Measurements from ENCODE around the gene KSR2.
"Not testable (repeated sequence)": the region's sequence is repeated elsewhere in the genome, so short reads cannot be mapped to it uniquely, and the experiment has no call there.

Gene KSR2

DNA sequence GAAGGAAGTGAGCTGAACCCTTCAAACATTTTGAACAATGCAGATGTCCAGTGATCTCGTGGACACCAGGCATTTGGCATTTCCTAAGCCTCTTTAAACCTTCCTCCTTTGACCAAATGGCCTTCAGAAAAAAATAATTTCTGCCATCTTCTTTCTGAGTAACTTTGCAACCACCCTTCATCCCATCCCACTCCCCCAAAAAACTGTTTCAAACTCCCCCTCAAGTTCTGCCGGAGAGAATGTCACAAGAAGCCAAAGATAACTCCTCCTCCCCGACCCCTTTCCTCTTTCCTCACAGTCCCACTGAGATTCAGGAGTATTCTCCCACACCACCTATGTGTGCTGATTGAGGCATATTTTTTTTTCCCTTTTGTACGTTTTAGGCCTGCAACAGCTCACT, 1.7 kb downstream of the KSR2 start:
- DNase-seq: no peak

DNA sequence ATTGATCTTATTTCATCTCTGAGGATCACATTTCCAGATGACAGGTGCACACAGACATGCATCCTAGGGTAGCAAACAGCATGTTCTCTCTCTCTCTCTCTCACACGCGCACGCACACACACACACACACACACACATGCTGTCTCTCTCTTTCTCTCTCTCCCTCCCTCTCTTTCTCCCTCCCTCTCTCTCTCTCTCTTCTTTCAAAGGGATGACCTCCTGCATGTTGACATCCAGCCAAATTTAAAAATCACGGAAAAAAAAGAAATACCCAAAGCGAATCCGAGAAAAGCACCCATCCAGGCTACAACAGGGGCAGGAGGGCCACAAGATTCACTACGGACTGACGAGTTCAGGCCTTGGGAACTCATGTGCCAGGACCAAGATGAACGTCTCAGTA, 2.3 kb downstream of the KSR2 start:
- no peak for DNase-seq

- no peak for DNase-seq
These were observed 5.0 kb downstream of the KSR2 start for GRCh38 chr12:117963836-117964235.

DNA sequence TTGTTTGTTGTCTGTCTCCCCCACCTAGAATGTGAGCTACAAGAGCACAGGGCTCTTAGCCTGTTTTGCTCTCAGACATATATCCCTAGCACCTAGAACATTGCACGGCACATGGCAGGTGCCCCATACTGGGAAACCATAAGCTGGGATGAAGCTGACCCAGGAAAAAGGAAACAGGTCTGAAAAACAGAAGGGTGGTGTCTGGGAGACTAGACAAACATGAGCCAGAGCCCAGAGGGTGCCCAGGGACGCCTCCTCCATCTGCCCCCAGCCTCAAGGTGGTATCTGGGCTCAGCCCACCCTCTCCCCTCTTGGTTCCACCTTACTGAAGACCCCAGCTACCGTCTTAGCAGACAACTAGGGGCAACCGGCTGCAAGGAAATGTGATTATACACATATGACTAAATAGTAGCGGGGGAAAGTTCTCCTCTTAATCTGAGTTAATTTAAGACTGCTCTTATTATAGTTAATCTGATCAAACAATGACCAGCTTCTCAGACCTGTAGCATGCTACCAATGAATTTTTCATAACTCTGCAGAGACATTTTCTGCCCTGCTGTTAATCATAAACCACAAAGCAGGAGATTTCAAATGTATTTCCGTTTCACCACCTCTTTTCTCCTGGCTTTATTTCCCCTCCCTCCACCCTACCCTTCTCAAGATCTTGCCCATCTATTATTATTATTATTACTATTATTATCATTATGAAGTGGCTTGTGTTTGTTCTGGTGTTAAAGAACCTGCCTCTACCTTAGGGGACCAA, 31.9 kb downstream of the KSR2 start:
- no peak for DNase-seq

DNA sequence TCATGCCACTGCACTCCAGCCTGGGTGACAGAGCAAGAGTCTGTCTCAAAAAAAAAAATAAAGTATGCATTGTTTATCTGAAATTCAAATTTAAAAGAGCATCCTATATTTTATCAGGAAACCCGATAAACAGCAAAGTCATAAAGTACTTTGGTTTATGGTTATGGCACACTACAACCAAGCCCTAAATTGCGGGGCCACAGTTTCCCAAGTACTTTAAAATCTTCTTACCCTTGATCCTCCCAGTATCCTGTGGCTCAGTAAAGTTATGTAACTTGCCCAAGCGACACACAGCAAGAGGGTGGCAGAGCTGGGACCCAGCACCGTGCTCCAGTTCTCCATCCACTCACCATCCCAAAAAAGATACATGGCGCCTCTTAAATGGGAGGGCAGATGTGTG, 35.2 kb downstream of the KSR2 start:
- no peak for DNase-seq

GRCh38 chr12:117926391-117926899, 42.3 kb downstream of the KSR2 start:
- DNase-seq: no peak

GRCh38 chr12:117921929-117922777, 46.6 kb downstream of the KSR2 start:
- no peak for DNase-seq

GRCh38 chr12:117919479-117919878, 49.3 kb downstream of the KSR2 start:
- no peak for DNase-seq

- DNase-seq: no peak
These were observed 54.1 kb downstream of the KSR2 start for GRCh38 chr12:117914686-117915085.

DNA sequence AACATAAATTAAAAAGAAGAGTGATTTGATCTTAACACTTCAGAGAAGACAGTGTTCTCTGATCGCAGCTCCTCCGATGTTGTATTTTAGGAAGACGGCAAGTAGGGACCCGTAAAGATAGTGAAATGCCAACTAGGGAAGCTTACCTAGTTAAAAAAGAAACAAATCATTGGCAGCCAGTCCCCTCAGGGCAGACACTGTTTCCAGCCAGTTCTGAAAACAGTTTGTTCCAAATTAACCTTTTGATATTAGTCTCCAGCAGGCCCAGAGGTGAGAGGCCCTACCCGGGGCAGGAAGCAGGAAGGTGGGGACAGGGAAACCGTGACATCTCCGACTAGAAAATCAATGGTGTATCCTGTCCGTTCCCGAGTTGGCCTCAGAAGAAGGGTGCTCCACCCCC, 56.0 kb downstream of the KSR2 start:
- no peak for DNase-seq

GRCh38 chr12:117908411-117908810, 60.4 kb downstream of the KSR2 start:
- DNase-seq: no peak

DNA sequence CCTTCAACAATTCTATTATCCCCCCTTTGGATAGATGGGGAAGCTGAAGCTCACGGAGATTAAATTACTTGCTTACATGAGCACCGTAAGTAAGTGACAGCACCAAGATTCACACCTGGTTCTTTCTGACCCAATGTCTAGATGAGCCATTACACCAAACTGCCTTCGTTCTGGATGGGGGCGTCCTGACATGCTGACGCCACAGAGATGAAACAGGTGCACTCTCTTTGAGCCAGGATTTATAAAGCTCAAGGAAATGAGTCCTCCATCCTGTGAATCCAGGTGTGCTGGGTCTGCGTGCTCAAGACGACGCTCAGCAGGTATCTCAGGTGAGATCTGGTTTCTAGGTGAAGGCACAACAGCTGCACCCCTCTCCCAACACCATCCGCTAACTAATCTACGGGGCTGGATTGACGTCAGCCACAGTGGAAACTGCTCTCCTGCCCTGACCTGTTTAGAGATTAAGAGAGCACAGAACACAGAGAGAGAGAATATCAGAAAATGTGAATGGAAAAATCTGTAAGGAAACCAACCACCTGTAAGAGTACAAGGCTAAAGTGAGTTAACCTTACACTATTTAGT, 61.6 kb downstream of the KSR2 start:
- DNase-seq: no peak

DNA sequence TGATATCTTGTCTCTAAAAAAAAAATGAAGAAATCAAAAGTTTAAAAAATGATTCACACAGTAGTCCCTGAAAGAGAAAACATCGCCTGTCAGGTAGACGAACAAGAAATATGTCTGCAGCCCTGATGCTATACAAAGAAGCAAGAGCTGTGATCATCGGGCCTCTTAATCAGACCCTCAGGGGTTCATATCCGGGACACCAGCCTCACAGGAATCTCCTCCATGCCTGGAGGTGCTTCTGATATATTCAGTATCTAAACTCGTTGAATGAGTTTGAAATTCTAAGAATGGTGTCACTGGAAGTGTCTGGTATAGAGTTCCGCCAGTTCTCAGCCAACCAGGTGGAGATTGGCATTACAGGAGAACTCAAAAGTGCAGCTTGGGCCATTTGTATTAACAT, 64.7 kb downstream of the KSR2 start:
- no peak for DNase-seq

DNA sequence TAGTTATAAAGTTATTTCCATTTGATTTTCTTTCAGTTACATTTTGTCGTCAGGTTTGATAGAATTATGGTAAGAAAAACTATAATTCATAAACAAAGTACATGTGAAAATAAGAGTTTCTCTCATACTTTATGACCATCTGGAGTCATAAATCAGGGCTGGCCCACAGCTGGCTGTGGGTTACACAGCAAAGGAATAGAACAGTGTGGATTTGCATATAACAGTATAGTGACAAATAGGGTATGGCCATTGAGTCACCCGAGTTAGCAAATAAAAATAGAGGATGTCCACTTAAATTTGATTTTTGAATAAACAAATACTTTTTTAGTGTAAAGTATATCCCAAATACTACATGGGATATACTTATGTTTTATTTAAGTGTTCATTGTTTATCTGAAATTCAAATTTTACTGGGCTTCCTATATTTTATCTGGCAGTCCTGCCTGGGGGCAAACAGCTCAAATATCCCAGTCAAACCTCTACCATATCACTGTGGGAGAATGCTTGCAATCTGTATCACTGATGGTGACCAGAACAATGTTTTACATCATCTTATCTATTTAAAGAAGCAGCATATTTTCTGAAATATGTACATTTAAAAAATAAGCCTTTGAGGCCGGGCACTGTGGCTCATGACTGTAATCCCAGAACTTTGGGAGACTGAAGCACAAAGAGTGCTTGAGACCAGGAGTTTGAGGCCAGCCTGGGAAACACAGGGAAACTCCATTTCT, 65.5 kb downstream of the KSR2 start:
- no peak for DNase-seq

DNA sequence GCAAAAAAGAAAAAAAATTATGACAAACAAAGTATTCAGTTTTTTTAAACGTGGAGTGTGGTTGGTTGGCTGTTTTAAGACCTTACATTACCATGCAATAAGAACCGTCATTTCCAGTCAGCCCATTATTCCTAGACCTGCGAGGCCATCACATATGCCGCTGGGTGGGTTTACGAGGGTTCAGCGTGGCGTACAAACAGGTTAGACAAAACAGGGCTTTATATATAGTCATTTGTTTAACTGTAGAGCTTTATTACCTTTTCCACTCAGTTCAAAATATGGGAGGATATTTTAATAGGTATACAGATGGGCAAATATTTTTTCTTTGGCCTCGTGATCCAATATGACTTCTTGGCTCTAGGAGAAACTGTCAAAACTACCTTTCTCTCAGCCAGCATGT, 67.2 kb downstream of the KSR2 start:
- DNase-seq: no peak

GRCh38 chr12:117900561-117900960, 68.2 kb downstream of the KSR2 start:
- DNase-seq: peak; percentile 10

DNA sequence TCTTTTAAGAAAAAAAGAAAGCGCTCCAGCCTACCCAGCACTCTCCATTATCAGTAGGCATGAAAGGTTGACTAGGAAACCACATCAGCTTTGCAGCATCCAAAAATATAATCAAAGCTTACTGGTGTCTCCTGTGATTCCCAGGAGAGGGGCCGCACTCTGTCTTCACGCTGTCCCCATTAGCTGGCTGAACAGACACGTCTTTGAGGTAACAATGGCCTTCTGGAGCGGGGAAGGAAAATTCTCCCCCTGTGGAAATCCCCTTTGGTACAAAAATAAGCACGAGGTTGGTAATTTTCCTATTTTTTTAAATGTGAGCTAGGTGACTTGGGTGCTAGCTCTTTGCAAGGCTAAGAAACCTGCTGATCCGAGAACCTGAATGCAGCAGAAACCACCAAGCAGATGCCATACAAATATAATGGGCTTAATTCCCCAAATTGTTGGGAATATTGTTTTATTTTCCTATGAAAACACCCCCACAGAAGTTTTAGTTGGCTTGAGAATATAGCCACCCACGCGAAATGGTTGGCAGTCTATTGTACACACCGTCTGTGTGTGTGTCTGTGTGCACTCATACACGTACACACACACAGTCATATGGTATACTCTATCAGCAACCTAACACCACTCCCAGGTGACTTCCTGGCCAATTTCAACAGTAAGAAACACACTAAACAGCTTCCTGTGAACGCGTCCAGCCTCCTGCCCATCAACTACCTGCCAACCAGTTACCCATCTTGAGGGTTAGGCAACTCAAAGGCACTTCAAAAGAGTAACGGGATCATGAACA, 71.2 kb downstream of the KSR2 start:
- no peak for DNase-seq

GRCh38 chr12:117896009-117896408, 72.8 kb downstream of the KSR2 start:
- DNase-seq: no peak

DNA sequence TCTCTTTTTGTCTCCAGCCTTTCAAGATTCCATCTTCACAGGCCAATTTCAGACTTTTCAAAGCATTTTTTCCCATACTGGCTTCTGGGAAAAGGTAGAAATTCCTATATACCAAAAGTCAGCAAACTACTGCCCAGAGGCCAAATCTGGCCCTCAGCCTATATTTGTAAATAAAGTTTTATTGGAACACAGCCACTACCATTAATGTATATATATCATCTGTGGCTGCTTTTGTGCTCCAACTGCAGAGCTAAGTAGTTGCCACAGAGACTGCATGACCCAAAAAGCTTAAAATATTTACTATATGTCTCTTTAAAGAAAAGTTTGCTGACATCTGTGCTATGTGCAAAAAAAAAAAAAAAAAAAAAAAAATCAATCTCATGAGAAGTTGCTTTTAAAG, 76.3 kb downstream of the KSR2 start:
- DNase-seq: no peak

- DNase-seq: not testable (repeated sequence)
These were observed 77.5 kb downstream of the KSR2 start for GRCh38 chr12:117891265-117891664.

GRCh38 chr12:117890644-117891043, 78.1 kb downstream of the KSR2 start:
- DNase-seq: no peak

- DNase-seq: no peak
These were observed 78.7 kb downstream of the KSR2 start for GRCh38 chr12:117890137-117890536.

Data from fibroblast of skin of right quadriceps (primary cell).